ENCODE measurements around the gene CYP4F11. TPM values are rescaled to one million over a fixed set of nuclear protein-coding genes. Genes with fewer than 3 reads are reported as not detected.
"Not testable (repeated sequence)": the region's sequence is repeated elsewhere in the genome, so short reads cannot be mapped to it uniquely, and the experiment has no call there.

The CYP4F11 gene
- total RNA-seq, 1 experiment from 2014 or later: 10.5 TPM

- intact Hi-C loops (cut with micrococcal nuclease): no loop called here
Observed at GRCh38 chr19:15936173-15936572, 1.8 kb upstream of the CYP4F11 start.

GRCh38 chr19:15935167-15935702, 906 bp upstream of the CYP4F11 start:
- H3K27ac Mint-ChIP-seq (ENCODE audit: low read depth, unreplicated experiment): peak overlapping the region; percentile 93
- H3K36me3 Mint-ChIP-seq (ENCODE audit: insufficient read depth, unreplicated experiment): no peaks in the 10 kb centered on the region
- H3K4me3 Mint-ChIP-seq (ENCODE audit: unreplicated experiment): no peak overlapping the region
- ChIA-PET CTCF (no interaction called here), POLR2A (interaction anchor here (0.6 to 1.0 kb wide), 2 partner anchors 9 to 381 kb away, joined by 3 read pairs; no protein-coding TSS in a partner anchor)
- H3K9me3 Mint-ChIP-seq (ENCODE audit: unreplicated experiment): no peaks in the 10 kb centered on the region
- H3K4me1 Mint-ChIP-seq (ENCODE audit: insufficient read depth, unreplicated experiment): peaks cover 14% of the 10 kb centered on the region
- BruUV-seq (replicated peaks): no TSS peak
- H3K27me3 Mint-ChIP-seq (ENCODE audit: insufficient read depth, unreplicated experiment): no peaks in the 10 kb centered on the region
- intact Hi-C loops (cut with micrococcal nuclease): no loop called here
- no peak for DNase-seq (ENCODE audit: unreplicated experiment)
- TF ChIP-seq CTCF (IDR thresholded peaks at IDR 0.05; ENCODE audit: unreplicated experiment): no peak

More at GRCh38 chr19:15936173-15936572, 1.8 kb upstream of the CYP4F11 start:
- ChIA-PET POLR2A (no interaction called here), CTCF (no interaction called here)
- Mint-ChIP-seq H3K27ac (ENCODE audit: low read depth, unreplicated experiment) (no peak overlapping the region), H3K4me1 (ENCODE audit: insufficient read depth, unreplicated experiment) (peaks cover 14% of the 10 kb centered on the region), H3K27me3 (ENCODE audit: insufficient read depth, unreplicated experiment) (no peaks in the 10 kb centered on the region), H3K4me3 (ENCODE audit: unreplicated experiment) (no peak overlapping the region), H3K36me3 (ENCODE audit: insufficient read depth, unreplicated experiment) (no peaks in the 10 kb centered on the region), H3K9me3 (ENCODE audit: unreplicated experiment) (no peaks in the 10 kb centered on the region)
- BruUV-seq (replicated peaks): no TSS peak
- DNase-seq (ENCODE audit: unreplicated experiment): no peak
- TF ChIP-seq CTCF (IDR thresholded peaks at IDR 0.05; ENCODE audit: unreplicated experiment): no peak

GRCh38 chr19:15933761-15934331, 483 bp downstream of the CYP4F11 start:
- not testable (repeated sequence) for H3K9me3 Mint-ChIP-seq (ENCODE audit: unreplicated experiment); BruUV-seq (replicated peaks)

GRCh38 chr19:15928321-15928720, 6.0 kb downstream of the CYP4F11 start:
- no peaks in the 10 kb centered on the region for H3K4me1 Mint-ChIP-seq (ENCODE audit: insufficient read depth, unreplicated experiment)
- TF ChIP-seq CTCF (IDR thresholded peaks at IDR 0.05; ENCODE audit: unreplicated experiment): no peak
- no TSS peak for BruUV-seq (replicated peaks)
- no peaks in the 10 kb centered on the region for H3K27me3 Mint-ChIP-seq (ENCODE audit: insufficient read depth, unreplicated experiment)
- H3K27ac Mint-ChIP-seq (ENCODE audit: low read depth, unreplicated experiment): no peak overlapping the region
- no peak overlapping the region for H3K4me3 Mint-ChIP-seq (ENCODE audit: unreplicated experiment)
- no peaks in the 10 kb centered on the region for H3K9me3 Mint-ChIP-seq (ENCODE audit: unreplicated experiment)
- ChIA-PET CTCF (no interaction called here), POLR2A (no interaction called here)
- intact Hi-C loops (cut with micrococcal nuclease): no loop called here
- peaks cover 1% of the 10 kb centered on the region for H3K36me3 Mint-ChIP-seq (ENCODE audit: insufficient read depth, unreplicated experiment)
- DNase-seq (ENCODE audit: unreplicated experiment): no peak

More at GRCh38 chr19:15933761-15934331, 483 bp downstream of the CYP4F11 start:
- POLR2A ChIA-PET: interaction anchor here (0.7 kb wide), 1 partner anchor 96 kb away, joined by 3 read pairs; no protein-coding TSS in a partner anchor
- CTCF ChIA-PET; H3K27me3 Mint-ChIP-seq (ENCODE audit: insufficient read depth, unreplicated experiment); DNase-seq (ENCODE audit: unreplicated experiment); H3K36me3 Mint-ChIP-seq (ENCODE audit: insufficient read depth, unreplicated experiment); intact Hi-C loops (cut with micrococcal nuclease): not testable (repeated sequence)
- H3K4me3 Mint-ChIP-seq (ENCODE audit: unreplicated experiment): peak overlapping the region; percentile 69
- peak overlapping the region; percentile 93 for H3K27ac Mint-ChIP-seq (ENCODE audit: low read depth, unreplicated experiment)
- H3K4me1 Mint-ChIP-seq (ENCODE audit: insufficient read depth, unreplicated experiment): peaks cover 14% of the 10 kb centered on the region
